HL-60 (cell line): ENCODE data around the gene ERBB2.

Experiments used
- CTCF ChIP-seq: IDR thresholded peaks from one replicate; pipeline ENCODE4 v1.5.1; 2011; ENCODE audit warnings: low read length, control low read depth, inconsistent platforms; ENCODE audit not compliant: insufficient read depth
- GABPA ChIP-seq: IDR thresholded peaks from 2 replicates; pipeline ENCODE4 v1.6.1; 2012; ENCODE audit warnings: low read depth
- POLR2AphosphoS5 ChIP-seq: IDR thresholded peaks from 2 replicates; pipeline ENCODE4 v1.6.1; 2012; ENCODE audit warnings: low read depth
- REST ChIP-seq: IDR thresholded peaks from 2 replicates; pipeline ENCODE4 v1.6.1; 2012; ENCODE audit warnings: low read depth; ENCODE audit not compliant: insufficient replicate concordance
- SPI1 ChIP-seq: IDR thresholded peaks from 2 replicates; pipeline ENCODE4 v1.6.1; 2012; ENCODE audit warnings: low read depth, mild to moderate bottlenecking, borderline replicate concordance

GRCh38 chr17:39738568-39738901 lies 38.7 kb downstream of the ERBB2 start:
- TF ChIP-seq CTCF, result no peak
- TF ChIP-seq REST, result no peak
- TF ChIP-seq POLR2AphosphoS5, result no peak
- no peak for TF ChIP-seq GABPA
- TF ChIP-seq SPI1, result no peak
